Measurements from ENCODE around the gene CD7.

The CD7 gene

GRCh38 chr17:82299452-82299851 is 18.0 kb downstream of the CD7 start:
- TF ChIP-seq CREB5 (CRISPR knock-in tag; IDR thresholded peaks at IDR 0.05; ENCODE audit: low read depth) (no peak), POU6F1 (CRISPR knock-in tag; IDR thresholded peaks at IDR 0.05; ENCODE audit: borderline replicate concordance, low read depth) (no peak), TOX (CRISPR knock-in tag; IDR thresholded peaks at IDR 0.05; ENCODE audit: borderline replicate concordance) (no peak), ESRRG (CRISPR knock-in tag; IDR thresholded peaks at IDR 0.05) (no peak), SNAI2 (CRISPR knock-in tag; IDR thresholded peaks at IDR 0.05) (no peak), CSDC2 (CRISPR knock-in tag; IDR thresholded peaks at IDR 0.05) (no peak), GLIS3 (CRISPR knock-in tag; IDR thresholded peaks at IDR 0.05) (no peak), ZFP3 (CRISPR knock-in tag; IDR thresholded peaks at IDR 0.05) (no peak), BACH2 (CRISPR knock-in tag; IDR thresholded peaks at IDR 0.05; ENCODE audit: borderline replicate concordance) (no peak), ZNF565 (CRISPR knock-in tag; conservative IDR thresholded peaks at IDR 0.05; ENCODE audit: low read depth) (no peak), CSRNP3 (CRISPR knock-in tag; IDR thresholded peaks at IDR 0.05) (no peak), ISL1 (CRISPR knock-in tag; IDR thresholded peaks at IDR 0.05) (no peak), TCF4 (CRISPR knock-in tag; IDR thresholded peaks at IDR 0.05; ENCODE audit: borderline replicate concordance) (no peak), ZNF70 (CRISPR knock-in tag; IDR thresholded peaks at IDR 0.05) (no peak), RARB (CRISPR knock-in tag; IDR thresholded peaks at IDR 0.05) (no peak)
- ATAC-seq, result no peak

GRCh38 chr17:82298538-82299421 is 18.6 kb downstream of the CD7 start:
- no peak for ATAC-seq

GRCh38 chr17:82297714-82298537 is 19.5 kb downstream of the CD7 start:
- peak; percentile 77 for ATAC-seq
- TF ChIP-seq POU6F1 (CRISPR knock-in tag; IDR thresholded peaks at IDR 0.05; ENCODE audit: borderline replicate concordance, low read depth) (peak; percentile 21; the same call in 1 of the 2 replicates), OSR1 (CRISPR knock-in tag; IDR thresholded peaks at IDR 0.05) (no peak), ISL1 (CRISPR knock-in tag; IDR thresholded peaks at IDR 0.05) (no peak), PATZ1 (CRISPR knock-in tag; IDR thresholded peaks at IDR 0.05; ENCODE audit: borderline replicate concordance) (peak; percentile 85), ARNTL (CRISPR knock-in tag; IDR thresholded peaks at IDR 0.05; ENCODE audit: borderline replicate concordance, low read depth) (no peak), ZFP30 (CRISPR knock-in tag; IDR thresholded peaks at IDR 0.05) (no peak), ESRRG (CRISPR knock-in tag; IDR thresholded peaks at IDR 0.05) (no peak), TSHZ2 (CRISPR knock-in tag; IDR thresholded peaks at IDR 0.05) (no peak), TCF4 (CRISPR knock-in tag; IDR thresholded peaks at IDR 0.05; ENCODE audit: borderline replicate concordance) (no peak)

More at GRCh38 chr17:82298538-82299421, 18.6 kb downstream of the CD7 start:
- TF ChIP-seq ZC3H10 (CRISPR knock-in tag; IDR thresholded peaks at IDR 0.05), result no peak
- no peak for TF ChIP-seq ZFP30 (CRISPR knock-in tag; IDR thresholded peaks at IDR 0.05)
- TF ChIP-seq SNAI2 (CRISPR knock-in tag; IDR thresholded peaks at IDR 0.05), result no peak
- no peak for TF ChIP-seq ESRRG (CRISPR knock-in tag; IDR thresholded peaks at IDR 0.05)
- no peak for TF ChIP-seq ZFP3 (CRISPR knock-in tag; IDR thresholded peaks at IDR 0.05)
- no peak for TF ChIP-seq OSR1 (CRISPR knock-in tag; IDR thresholded peaks at IDR 0.05)
- no peak for TF ChIP-seq RARB (CRISPR knock-in tag; IDR thresholded peaks at IDR 0.05)
- TF ChIP-seq BACH2 (CRISPR knock-in tag; IDR thresholded peaks at IDR 0.05; ENCODE audit: borderline replicate concordance), result no peak
- no peak for TF ChIP-seq CREB5 (CRISPR knock-in tag; IDR thresholded peaks at IDR 0.05; ENCODE audit: low read depth)
